GM12878 (cell line): ENCODE measurements around the gene ANO3. TPM values are rescaled to one million over a fixed set of nuclear protein-coding genes. Genes with fewer than 3 reads are reported as not detected.

Source experiments
- ATAC-seq: fragments of 200-7000 bp; cut with Tn5 transposase; 3 replicates; pipeline ENCODE4 v1.9.1; 2020; ENCODE audit warnings: mild to moderate bottlenecking, moderate library complexity
- BruUV-seq: library from RNA; stranded (reverse); fragments of 400-500 nt; replicated peaks from 2 replicates; lab custom pipeline; 2021; lab: Mats Ljungman, UMichigan
- CTCF ChIA-PET: fragments of 300-600 bp; sonication (Branson Sonifier 250); formaldehyde crosslinking; extraction: SDS; loops from one replicate; lab custom pipeline; 2021; ENCODE audit warnings: inconsistent platforms; lab: Yijun Ruan, JAX
- POLR2A ChIA-PET: fragments of 350-600 bp; formaldehyde crosslinking; extraction: SDS; loops from one replicate; lab custom pipeline; 2021; ENCODE audit warnings: inconsistent platforms; lab: Charles Lee
- RAD21 ChIA-PET: fragments of 300-600 bp; sonication (Branson Sonifier 250); formaldehyde crosslinking; loops from one replicate; lab custom pipeline; 2023; ENCODE audit warnings: antibody characterized with exemption; ENCODE audit not compliant: unreplicated experiment; lab: Charles Lee
- SMC1A ChIA-PET: fragments of 300-600 bp; sonication (Branson Sonifier 250); formaldehyde crosslinking; loops from one replicate; lab custom pipeline; 2023; ENCODE audit not compliant: unreplicated experiment, uncharacterized antibody; lab: Charles Lee
- DNase-seq: peaks from one replicate; pipeline ENCODE4 v3.0.0-alpha.2; 2011; ENCODE audit warnings: low read depth, low spot score
- FAIRE-seq: peaks from 3 replicates; lab custom pipeline; 2011; peaks lifted over from hg19 to GRCh38; lab: Jason Lieb, UNC
- H2AFZ ChIP-seq: 2 replicates; pipeline ENCODE4 v1.6.0; 2011; ENCODE audit warnings: low read depth, low read length, control low read depth; ENCODE audit not compliant: control insufficient read depth
- H3K27ac ChIP-seq: 2 replicates; pipeline ENCODE4 v1.5.1; 2011; ENCODE audit warnings: control low read depth; ENCODE audit not compliant: control insufficient read depth, insufficient read depth
- H3K27me3 ChIP-seq, 2 experiments: replicated peaks in 1 of 2; 2 replicates each; pipeline versions ENCODE4 v1.6.0 to v1.6.1; 2011; ENCODE audit warnings: low read length in 1 of 2; ENCODE audit not compliant: control insufficient read depth in 2 of 2, insufficient read depth in 2 of 2
- H3K36me3 ChIP-seq, 2 experiments: 2 replicates each; pipeline ENCODE4 v1.5.1; 2011; ENCODE audit warnings: low read length in 1 of 2; ENCODE audit not compliant: control insufficient read depth in 2 of 2, insufficient read depth in 2 of 2
- H3K4me1 ChIP-seq: 2 replicates; pipeline ENCODE4 v1.6.1; 2011; ENCODE audit warnings: mild to moderate bottlenecking, low read length, moderate library complexity, mixed read lengths; ENCODE audit not compliant: control insufficient read depth, insufficient read depth
- H3K4me2 ChIP-seq: 2 replicates; pipeline ENCODE4 v1.6.0; 2011; ENCODE audit warnings: control low read depth; ENCODE audit not compliant: control insufficient read depth, insufficient read depth
- H3K4me3 ChIP-seq: fragments of 200-600 bp; sonication (generic); 2 replicates; pipeline ENCODE4 v1.5.1; 2016
- H3K79me2 ChIP-seq: 2 replicates; pipeline ENCODE4 v1.6.0; 2011; ENCODE audit warnings: low read length; ENCODE audit not compliant: control insufficient read depth, insufficient read depth
- H3K9ac ChIP-seq: 2 replicates; pipeline ENCODE4 v1.8.0; 2011; ENCODE audit warnings: low read length, control low read depth, mixed read lengths; ENCODE audit not compliant: control insufficient read depth, insufficient read depth
- H3K9me3 ChIP-seq: replicated peaks from 3 replicates; pipeline ENCODE4 v1.5.1; 2011; ENCODE audit warnings: mild to moderate bottlenecking, low read length; ENCODE audit not compliant: control insufficient read depth, insufficient read depth
- H4K20me1 ChIP-seq: 2 replicates; pipeline ENCODE4 v1.6.0; 2011; ENCODE audit not compliant: control insufficient read depth, insufficient read depth
- ATF3 ChIP-seq: IDR thresholded peaks from 2 replicates; pipeline ENCODE4 v1.6.1; 2011; ENCODE audit warnings: low read depth, mild to moderate bottlenecking, low read length, moderate library complexity, borderline replicate concordance; ENCODE audit errors: extremely low read depth
- BRCA1 ChIP-seq: IDR thresholded peaks from 2 replicates; pipeline ENCODE4 v1.6.1; 2011; ENCODE audit warnings: low read depth, low read length, improper control_type of control experiment
- CREB1 ChIP-seq: IDR thresholded peaks from 2 replicates; pipeline ENCODE4 v1.6.1; 2012; ENCODE audit warnings: low read depth, mild to moderate bottlenecking, inconsistent platforms
- EGR1 ChIP-seq, 2 experiments: IDR thresholded peaks; 1 replicate in 1 of 2; 2 replicates in 1 of 2; pipeline ENCODE4 v1.6.1; 2011 to 2012; ENCODE audit warnings: low read depth in 2 of 2, low read length in 2 of 2, borderline replicate concordance in 1 of 2, mild to moderate bottlenecking in 1 of 2, moderate library complexity in 1 of 2
- FOS ChIP-seq: IDR thresholded peaks from 3 replicates; pipeline ENCODE4 v1.6.1; 2011; ENCODE audit warnings: borderline replicate concordance; ENCODE audit not compliant: insufficient read length; ENCODE audit errors: extremely low read depth
- FOXM1 ChIP-seq: IDR thresholded peaks from 2 replicates; pipeline ENCODE4 v1.6.1; 2012; ENCODE audit warnings: low read depth, mild to moderate bottlenecking, inconsistent platforms, low read length, moderate library complexity
- IRF5 ChIP-seq: fragments of 450-650 bp; IDR thresholded peaks from 2 replicates; pipeline ENCODE4 v1.6.1; 2017; ENCODE audit warnings: borderline replicate concordance
- JUNB ChIP-seq: IDR thresholded peaks from 2 replicates; pipeline ENCODE4 v1.6.1; 2016; ENCODE audit warnings: antibody characterized with exemption, mild to moderate bottlenecking
- MYC ChIP-seq: IDR thresholded peaks from 2 replicates; pipeline ENCODE4 v1.6.1; 2011; ENCODE audit warnings: mild to moderate bottlenecking, low read length, moderate library complexity, inconsistent platforms; ENCODE audit not compliant: insufficient read depth, insufficient replicate concordance, insufficient read length, severe bottlenecking
- ZNF207 ChIP-seq: fragments of 450-650 bp; IDR thresholded peaks from 2 replicates; pipeline ENCODE4 v1.6.1; 2014; ENCODE audit warnings: antibody characterized with exemption, mild to moderate bottlenecking, borderline replicate concordance
- ZNF217 ChIP-seq: fragments of 450-650 bp; IDR thresholded peaks from 2 replicates; pipeline ENCODE4 v1.6.1; 2017; ENCODE audit warnings: antibody characterized with exemption, mild to moderate bottlenecking
- WGBS: methylation state at CpG from one replicate; pipeline ENCODE4 v1.1.6; 2016; ENCODE audit warnings: low lambda C conversion rate; ENCODE audit not compliant: insufficient replicate concordance, insufficient coverage; ENCODE audit errors: missing lambda C conversion rate; 5-methylcytosine and 5-hydroxymethylcytosine counted together
- in situ Hi-C: fragments of 300-500 bp; cut with MboI; formaldehyde crosslinking; loops from 9 replicates; pipeline ENCODE4 v1.14.3; 2018; ENCODE audit warnings: mixed read lengths
- intact Hi-C: fragments of 100-400 bp; cut with micrococcal nuclease; formaldehyde crosslinking; loops from one replicate; pipeline ENCODE4 v1.14.2; 2022; ENCODE audit not compliant: unreplicated experiment
- polyA plus RNA-seq, 11 experiments: library from polyadenylated mRNA; depleted of rRNA in 4 of 11; unstranded in 6 of 11; stranded (reverse) in 5 of 11; fragments of >200 nt; fragmentation: Nextera tagmentation in 4 of 11; fragmentation: Illumina TruSeq in 1 of 11; extraction: Ambion mirVana in 4 of 11; extraction: Trizol in 1 of 11; gene quantifications; 1 replicate in 1 of 11; 2 replicates in 10 of 11; pipeline versions ENCODE4 v1.2.1 to v1.2.3, GENCODE V29; 2011 to 2016; ENCODE audit warnings: inconsistent platforms in 2 of 11, missing spikeins in 2 of 11, low read depth in 1 of 11
- total RNA-seq, 4 experiments: library from RNA; depleted of rRNA in 3 of 4; stranded (reverse); fragments of >200 nt in 3 of 4; fragmentation: Illumina TruSeq in 1 of 4; extraction: Trizol in 1 of 4; gene quantifications; 2 replicates each; pipeline versions ENCODE4 v1.2.1 to v1.2.3, GENCODE V29; 2013 to 2021

Gene ANO3
- total and polyA plus RNA-seq, 10 of the 15 experiments (the other 5 are each of a cell fraction or from before 2014, with no cell fraction given) = 0.13 to 5.9 (median 0.44) TPM

- intact Hi-C loops = no loop called here
- Histone ChIP-seq H3K79me2 (no peaks in the 10 kb centered on the region), H3K36me3 (no peaks in the 10 kb centered on the region), H3K27ac (no peak overlapping the region), H3K4me2 (no peak overlapping the region), H3K4me1 (no peaks in the 10 kb centered on the region), H3K9ac (no peak overlapping the region), H3K27me3 (no peaks in the 10 kb centered on the region), H4K20me1 (no peaks in the 10 kb centered on the region), H3K4me3 (no peak overlapping the region), H3K9me3 (no peaks in the 10 kb centered on the region), H2AFZ (no peak overlapping the region)
- ChIA-PET SMC1A (interaction anchor here (1.6 to 1.7 kb wide), 2 partner anchors 10 to 127 kb away, joined by 3 to 4 read pairs; no protein-coding TSS in a partner anchor), CTCF (no interaction called here), POLR2A (no interaction called here), RAD21 (no interaction called here)
- ATAC-seq (no peak), FAIRE-seq (no peak), DNase-seq (no peak)
- TF ChIP-seq BRCA1 (no peak), ZNF207 (no peak), MYC (no peak), ZNF217 (no peak), EGR1 (IDR thresholded peaks at IDR 0.05; ENCODE audit: borderline replicate concordance in 1 of 2, low read depth in 2 of 2, low read length in 2 of 2) (no peak), JUNB (no peak), FOS (no peak)
- 0% methylated on average over 1 of the region's 1 CpG for WGBS
- in situ Hi-C loops = no loop called here
- BruUV-seq = no TSS peak
Measured at GRCh38 chr11:26420331-26420730, 88.4 kb downstream of the ANO3 start.

- ATAC-seq (no peak), FAIRE-seq (no peak), DNase-seq (no peak)
- in situ Hi-C loops = no loop called here
- CTCF ChIA-PET = interaction anchor here (1.0 kb wide), 1 partner anchor 15 kb away, joined by 3 read pairs; no protein-coding TSS in a partner anchor
- H4K20me1 ChIP-seq = no peaks in the 10 kb centered on the region
- no peak overlapping the region for H3K27ac ChIP-seq
- SMC1A ChIA-PET = interaction anchor here (0.5 to 2.3 kb wide), 2 partner anchors 13 to 807 kb away, joined by 3 to 8 read pairs; no protein-coding TSS in a partner anchor
- POLR2A ChIA-PET = no interaction called here
- 0% methylated on average over 1 of the region's 1 CpG for WGBS
- no peak for TF ChIP-seq ATF3
- TF ChIP-seq FOXM1 = no peak
- no peak for TF ChIP-seq IRF5
- TF ChIP-seq CREB1 = no peak
- no peaks in the 10 kb centered on the region for H3K27me3 ChIP-seq
- H3K4me3 ChIP-seq = no peak overlapping the region
- no peak overlapping the region for H3K4me2 ChIP-seq
- H3K9me3 ChIP-seq = no peaks in the 10 kb centered on the region
- no peak overlapping the region for H3K9ac ChIP-seq
- no peaks in the 10 kb centered on the region for H3K36me3 ChIP-seq
- BruUV-seq = no TSS peak
- no peaks in the 10 kb centered on the region for H3K79me2 ChIP-seq
- intact Hi-C loops = no loop called here
- RAD21 ChIA-PET = no interaction called here
- no peak overlapping the region for H2AFZ ChIP-seq
- H3K4me1 ChIP-seq = no peaks in the 10 kb centered on the region
Measured at GRCh38 chr11:26424255-26424654, 92.3 kb downstream of the ANO3 start.
